GM06990 (cell line): ENCODE results near the gene ANKS6.

Experiments
- DNase-seq: peaks from one replicate; pipeline ENCODE4 v3.0.0-alpha.2; 2011; ENCODE audit not compliant: insufficient read length; ENCODE audit errors: extremely low read depth
- H3K27me3 ChIP-seq: replicated peaks from 2 replicates; pipeline ENCODE4 v1.6.0; 2011; ENCODE audit warnings: low read length; ENCODE audit not compliant: control insufficient read depth, insufficient read depth
- H3K36me3 ChIP-seq: 2 replicates; pipeline ENCODE4 v1.5.1; 2011; ENCODE audit warnings: low read length; ENCODE audit not compliant: control insufficient read depth, insufficient read depth
- H3K4me3 ChIP-seq: replicated peaks from 2 replicates; pipeline ENCODE4 v1.5.1; 2011; ENCODE audit warnings: low read depth, mild to moderate bottlenecking, control low read depth, low read length
- CTCF ChIP-seq: IDR thresholded peaks from 2 replicates; pipeline ENCODE4 v1.5.1; 2011; ENCODE audit warnings: low read length, control low read depth, mild to moderate bottlenecking, inconsistent platforms; ENCODE audit not compliant: insufficient read depth, poor library complexity, severe bottlenecking

ANKS6 gene

DNA sequence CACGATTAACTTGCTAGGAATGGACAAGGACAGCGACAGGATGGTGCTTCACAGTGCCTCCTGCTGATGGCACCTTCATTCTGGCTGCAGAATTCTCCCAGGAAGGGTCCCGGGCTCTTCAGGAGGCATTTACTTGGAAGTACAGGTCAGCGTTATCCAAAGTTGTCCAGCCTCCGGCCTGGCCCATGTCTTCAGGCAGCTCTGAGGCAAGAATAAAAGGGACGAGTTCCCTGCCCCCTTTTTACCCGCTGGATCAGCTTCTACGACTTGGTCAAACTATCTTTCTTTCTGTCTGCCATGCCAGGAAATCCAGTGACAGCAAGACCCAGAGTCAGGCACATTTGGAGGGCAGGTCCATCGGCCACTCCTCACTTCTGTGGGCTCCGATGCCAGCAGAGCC, 64.3 kb downstream of the ANKS6 start:
- TF ChIP-seq CTCF = no peak
- H3K27me3 ChIP-seq = no peaks in the 10 kb centered on the region; the same call in 1 of the 2 replicates
- H3K4me3 ChIP-seq = no peak overlapping the region
- DNase-seq = no peak
- no peaks in the 10 kb centered on the region for H3K36me3 ChIP-seq

- Histone ChIP-seq H3K27me3 (peaks cover 3% of the 10 kb centered on the region; the same call in 1 of the 2 replicates), H3K36me3 (no peaks in the 10 kb centered on the region), H3K4me3 (no peak overlapping the region)
- no peak for DNase-seq
- TF ChIP-seq CTCF = no peak
Measured at GRCh38 chr9:98730871-98731270, 65.5 kb downstream of the ANKS6 start.

- Histone ChIP-seq H3K4me3 (no peak overlapping the region), H3K36me3 (no peaks in the 10 kb centered on the region), H3K27me3 (peaks cover 3% of the 10 kb centered on the region; the same call in 1 of the 2 replicates)
- TF ChIP-seq CTCF = no peak
- DNase-seq = no peak
Measured at GRCh38 chr9:98728500-98728899, 67.9 kb downstream of the ANKS6 start.

- DNase-seq = no peak
- no peak for TF ChIP-seq CTCF
Measured at GRCh38 chr9:98727428-98727827, 68.9 kb downstream of the ANKS6 start.

GRCh38 chr9:98726735-98727134, 69.6 kb downstream of the ANKS6 start:
- Histone ChIP-seq H3K36me3 (no peaks in the 10 kb centered on the region), H3K27me3 (peaks cover 3% of the 10 kb centered on the region), H3K4me3 (no peak overlapping the region)
- no peak for TF ChIP-seq CTCF
- no peak for DNase-seq

More at GRCh38 chr9:98727428-98727827, 68.9 kb downstream of the ANKS6 start:
- Histone ChIP-seq H3K27me3 (peaks cover 3% of the 10 kb centered on the region; the same call in 1 of the 2 replicates), H3K36me3 (no peaks in the 10 kb centered on the region), H3K4me3 (no peak overlapping the region)
